ENCODE results near the gene KL.

KL gene

GRCh38 chr13:32976056-32976805 lies 40.0 kb upstream of the KL start:
- no peak for TF ChIP-seq SIN3A (IDR thresholded peaks at IDR 0.05; ENCODE audit: borderline replicate concordance, insufficient read depth, low read length)
- TF ChIP-seq TAF1 (IDR thresholded peaks at IDR 0.05; ENCODE audit: borderline replicate concordance, insufficient read depth, low read length) = no peak

GRCh38 chr13:32976912-32977311 lies 39.3 kb upstream of the KL start:
- TF ChIP-seq REST (IDR thresholded peaks at IDR 0.05; ENCODE audit: insufficient read depth in 1 of 2, low read depth in 2 of 2, low read length in 2 of 2) (no peak), SIN3A (IDR thresholded peaks at IDR 0.05; ENCODE audit: borderline replicate concordance, insufficient read depth, low read length) (no peak), POLR2AphosphoS5 (IDR thresholded peaks at IDR 0.05; ENCODE audit: low read depth, low read length) (no peak), FOXP2 (optimal IDR thresholded peaks at IDR 0.05; ENCODE audit: borderline replicate concordance, extremely low read depth, extremely low read length, insufficient read depth) (no peak), TAF1 (IDR thresholded peaks at IDR 0.05; ENCODE audit: borderline replicate concordance, insufficient read depth, low read length) (no peak)

- TF ChIP-seq FOXP2 (optimal IDR thresholded peaks at IDR 0.05; ENCODE audit: borderline replicate concordance, extremely low read depth, extremely low read length, insufficient read depth) (no peak), POLR2AphosphoS5 (IDR thresholded peaks at IDR 0.05; ENCODE audit: low read depth, low read length) (no peak), SIN3A (IDR thresholded peaks at IDR 0.05; ENCODE audit: borderline replicate concordance, insufficient read depth, low read length) (no peak), TAF1 (IDR thresholded peaks at IDR 0.05; ENCODE audit: borderline replicate concordance, insufficient read depth, low read length) (no peak), REST (IDR thresholded peaks at IDR 0.05; ENCODE audit: insufficient read depth in 1 of 2, low read depth in 2 of 2, low read length in 2 of 2) (no peak)
Observed at GRCh38 chr13:32977321-32977720, 38.9 kb upstream of the KL start.

GRCh38 chr13:32978278-32978677 lies 37.9 kb upstream of the KL start:
- TF ChIP-seq REST (IDR thresholded peaks at IDR 0.05; ENCODE audit: insufficient read depth in 1 of 2, low read depth in 2 of 2, low read length in 2 of 2) = no peak
- TF ChIP-seq TAF1 (IDR thresholded peaks at IDR 0.05; ENCODE audit: borderline replicate concordance, insufficient read depth, low read length) = no peak
- no peak for TF ChIP-seq POLR2AphosphoS5 (IDR thresholded peaks at IDR 0.05; ENCODE audit: low read depth, low read length)
- TF ChIP-seq FOXP2 (optimal IDR thresholded peaks at IDR 0.05; ENCODE audit: borderline replicate concordance, extremely low read depth, extremely low read length, insufficient read depth) = no peak
- TF ChIP-seq SIN3A (IDR thresholded peaks at IDR 0.05; ENCODE audit: borderline replicate concordance, insufficient read depth, low read length) = no peak

GRCh38 chr13:32983058-32983457 lies 33.2 kb upstream of the KL start:
- TF ChIP-seq TAF1 (IDR thresholded peaks at IDR 0.05; ENCODE audit: borderline replicate concordance, insufficient read depth, low read length) (no peak), SIN3A (IDR thresholded peaks at IDR 0.05; ENCODE audit: borderline replicate concordance, insufficient read depth, low read length) (no peak), POLR2AphosphoS5 (IDR thresholded peaks at IDR 0.05; ENCODE audit: low read depth, low read length) (no peak), FOXP2 (optimal IDR thresholded peaks at IDR 0.05; ENCODE audit: borderline replicate concordance, extremely low read depth, extremely low read length, insufficient read depth) (no peak), REST (IDR thresholded peaks at IDR 0.05; ENCODE audit: insufficient read depth in 1 of 2, low read depth in 2 of 2, low read length in 2 of 2) (no peak)

Measured in PFSK-1 (cell line).